GM19395 (cell line): ENCODE results near the gene ITGA6.

Experiments used
- ATAC-seq: cut with Tn5 transposase; IDR thresholded peaks from one replicate; pipeline ENCODE4 v1.9.1; 2021; ENCODE audit warnings: mild to moderate bottlenecking, moderate library complexity; ENCODE audit not compliant: unreplicated experiment

Gene ITGA6

DNA sequence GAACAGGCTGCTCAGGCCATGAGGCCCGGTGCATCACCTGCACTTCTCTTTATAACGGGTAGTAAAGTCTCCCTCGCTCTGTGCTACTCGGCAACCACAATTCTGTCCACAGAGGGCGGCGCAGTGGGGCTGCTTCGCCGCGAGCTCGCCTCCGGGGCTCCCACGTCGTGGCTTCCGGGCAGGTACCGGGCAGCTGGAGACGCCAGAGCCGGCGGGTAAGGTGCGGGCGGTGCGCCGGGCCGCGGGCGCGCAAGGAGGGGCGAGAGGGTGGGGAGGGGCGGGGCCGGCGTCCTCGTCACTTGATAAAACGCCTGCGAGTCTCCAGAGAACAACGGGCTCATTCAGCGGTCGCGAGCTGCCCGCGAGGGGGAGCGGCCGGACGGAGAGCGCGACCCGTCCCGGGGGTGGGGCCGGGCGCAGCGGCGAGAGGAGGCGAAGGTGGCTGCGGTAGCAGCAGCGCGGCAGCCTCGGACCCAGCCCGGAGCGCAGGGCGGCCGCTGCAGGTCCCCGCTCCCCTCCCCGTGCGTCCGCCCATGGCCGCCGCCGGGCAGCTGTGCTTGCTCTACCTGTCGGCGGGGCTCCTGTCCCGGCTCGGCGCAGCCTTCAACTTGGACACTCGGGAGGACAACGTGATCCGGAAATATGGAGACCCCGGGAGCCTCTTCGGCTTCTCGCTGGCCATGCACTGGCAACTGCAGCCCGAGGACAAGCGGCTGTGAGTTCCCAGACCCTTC is at the start of gene ITGA6:
Gene ITGA6, plus strand, starts transcription at position 331 of the 734 bp plus-strand sequence.
- peak; percentile 56 for ATAC-seq

GRCh38 chr2:172380436-172381274 is 46.7 kb upstream of the ITGA6 start:
- ATAC-seq, result no peak

GRCh38 chr2:172381275-172382027 is 45.9 kb upstream of the ITGA6 start:
- ATAC-seq, result no peak

- no peak for ATAC-seq
These were observed 40.0 kb upstream of the ITGA6 start for GRCh38 chr2:172387361-172387760.

- no peak for ATAC-seq
These were observed 37.6 kb upstream of the ITGA6 start for GRCh38 chr2:172389685-172390339.

GRCh38 chr2:172394002-172394401 is 33.4 kb upstream of the ITGA6 start:
- ATAC-seq, result no peak

DNA sequence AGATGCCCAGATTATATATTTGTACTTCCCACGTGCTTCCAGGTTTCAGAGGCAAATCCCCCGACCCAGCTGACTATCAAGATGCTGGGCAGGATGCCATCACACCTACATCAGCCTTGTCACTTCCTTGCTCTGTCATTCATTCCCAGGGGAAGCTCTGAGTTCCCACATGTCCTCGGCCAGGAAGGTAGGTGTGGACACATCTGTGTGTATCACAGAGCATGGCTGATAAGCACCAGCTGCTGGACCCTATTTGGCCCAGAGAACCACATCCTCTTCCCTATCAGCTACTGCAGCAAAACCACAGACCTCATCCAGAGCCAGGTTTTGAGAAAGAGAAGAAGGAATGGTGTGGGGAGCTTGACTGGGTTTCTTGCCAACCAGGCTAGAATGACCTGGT is 31.9 kb upstream of the ITGA6 start:
- no peak for ATAC-seq

DNA sequence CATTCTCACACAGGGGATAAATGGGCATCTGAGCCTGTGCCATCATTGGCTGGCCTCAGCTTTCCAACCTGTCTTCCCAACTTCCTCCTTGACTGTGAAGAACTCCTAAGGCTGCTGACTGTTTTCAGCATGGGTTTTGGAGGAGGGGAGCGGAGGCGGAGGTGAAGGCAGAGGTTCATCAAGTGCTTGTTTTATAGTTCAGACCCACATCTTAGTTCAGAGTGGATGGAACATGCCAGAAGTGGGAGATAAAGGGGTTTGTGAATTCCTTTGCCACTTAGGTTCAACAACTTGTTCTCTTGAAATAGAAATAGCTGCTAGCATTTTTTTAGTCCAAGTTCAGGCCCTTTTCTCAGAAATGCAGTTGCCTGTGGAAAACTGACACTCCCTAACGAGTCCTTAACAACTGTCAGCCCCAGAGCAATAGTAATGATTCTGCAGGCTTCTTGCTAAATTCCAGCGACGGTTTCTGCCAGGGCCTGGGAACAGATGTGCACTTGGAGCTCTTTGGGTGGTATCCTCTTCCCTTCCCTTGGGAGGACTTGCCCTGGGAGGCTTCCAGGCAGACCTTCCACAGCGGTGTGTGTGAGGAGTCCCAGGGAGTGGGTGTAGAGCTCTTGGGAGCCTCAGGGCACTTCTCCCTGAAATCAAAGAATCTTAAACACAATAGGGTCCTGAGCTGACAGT is 30.1 kb upstream of the ITGA6 start:
- no peak for ATAC-seq

DNA sequence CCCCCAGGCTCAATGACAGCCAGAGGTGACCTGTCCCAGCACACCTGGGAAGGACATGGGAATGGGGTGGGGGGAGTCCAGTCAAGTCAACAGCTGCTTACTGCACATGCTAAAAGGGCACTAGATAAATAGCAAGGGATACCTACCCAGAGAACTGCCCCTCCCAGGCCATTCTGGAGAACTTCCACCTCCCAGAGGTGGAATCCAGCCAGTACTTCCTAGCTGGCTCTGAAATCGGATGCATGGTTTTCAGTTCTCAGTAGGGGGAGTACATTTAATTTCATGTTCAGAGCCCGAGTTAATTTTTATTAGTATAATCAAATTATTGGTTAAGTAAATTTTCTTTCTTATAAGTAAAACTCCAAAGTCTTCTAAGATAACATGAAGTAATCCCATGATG is 28.9 kb upstream of the ITGA6 start:
- no peak for ATAC-seq

- no peak for ATAC-seq
These were observed 27.6 kb upstream of the ITGA6 start for GRCh38 chr2:172399765-172400164.

DNA sequence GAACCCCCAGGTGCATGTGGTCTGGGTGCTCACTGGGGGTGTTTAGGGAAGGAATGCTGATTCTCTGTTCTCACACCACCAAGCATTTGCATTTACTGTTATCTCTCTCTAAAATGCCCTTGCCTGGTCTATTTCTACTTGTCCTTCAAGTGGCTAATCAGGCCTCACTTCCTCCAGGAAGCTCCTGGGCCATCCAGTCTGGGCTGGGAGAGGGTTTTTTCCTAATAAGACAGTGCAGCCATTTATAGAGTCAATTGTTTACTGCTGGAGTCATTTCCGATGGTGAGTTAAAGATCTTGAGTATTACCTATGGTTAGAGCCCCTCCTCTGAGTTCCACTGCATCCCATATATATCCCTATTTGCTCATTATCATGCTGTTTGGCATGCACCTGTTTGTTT is 25.2 kb upstream of the ITGA6 start:
- no peak for ATAC-seq

DNA sequence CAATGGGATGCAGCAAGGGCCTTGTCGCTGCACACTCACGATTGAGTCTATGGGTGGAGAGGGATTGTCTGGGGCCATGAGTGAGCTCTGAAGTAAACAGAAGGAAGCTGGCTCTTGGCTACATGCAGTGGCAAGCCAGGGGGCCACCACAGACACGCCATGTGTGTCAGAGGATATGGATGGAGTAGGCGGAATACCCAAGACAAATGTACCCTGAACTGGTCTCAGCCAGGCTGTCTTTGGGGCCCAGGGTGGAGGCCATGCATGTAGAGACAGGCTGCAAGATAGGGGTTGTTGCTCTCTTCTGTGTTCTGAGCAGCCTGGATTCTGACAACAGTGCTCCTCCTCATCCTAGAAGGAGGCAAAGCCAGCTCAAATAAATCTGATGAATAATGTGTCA is 24.0 kb upstream of the ITGA6 start:
- no peak for ATAC-seq

DNA sequence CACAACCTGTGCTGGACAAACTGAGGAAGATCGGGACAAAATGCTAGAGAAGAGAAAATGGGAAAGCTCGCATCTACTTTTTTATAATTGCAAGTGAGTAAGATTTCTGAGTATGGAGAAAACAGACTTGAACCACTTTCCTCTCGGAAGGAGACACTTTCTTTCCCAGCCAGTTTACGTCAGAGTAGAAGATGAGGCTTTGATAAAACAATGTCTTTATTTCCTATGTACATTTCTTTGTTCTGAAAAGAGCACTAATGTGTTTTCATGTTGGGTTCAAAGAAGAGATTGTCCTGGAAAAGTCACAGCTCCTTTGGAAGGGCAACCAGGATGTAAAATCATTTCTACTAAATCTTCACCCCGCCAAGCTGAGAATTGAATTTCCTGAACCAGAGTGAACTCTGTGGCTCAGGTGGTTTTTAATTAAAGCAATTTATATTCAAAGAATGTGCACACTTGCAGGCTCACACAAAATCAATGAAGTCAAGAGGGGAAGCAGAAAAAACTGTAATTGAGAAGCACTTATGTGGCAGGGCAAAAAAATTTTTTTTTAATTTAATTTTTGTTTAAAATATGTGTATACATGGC is 23.4 kb upstream of the ITGA6 start:
- ATAC-seq, result no peak

DNA sequence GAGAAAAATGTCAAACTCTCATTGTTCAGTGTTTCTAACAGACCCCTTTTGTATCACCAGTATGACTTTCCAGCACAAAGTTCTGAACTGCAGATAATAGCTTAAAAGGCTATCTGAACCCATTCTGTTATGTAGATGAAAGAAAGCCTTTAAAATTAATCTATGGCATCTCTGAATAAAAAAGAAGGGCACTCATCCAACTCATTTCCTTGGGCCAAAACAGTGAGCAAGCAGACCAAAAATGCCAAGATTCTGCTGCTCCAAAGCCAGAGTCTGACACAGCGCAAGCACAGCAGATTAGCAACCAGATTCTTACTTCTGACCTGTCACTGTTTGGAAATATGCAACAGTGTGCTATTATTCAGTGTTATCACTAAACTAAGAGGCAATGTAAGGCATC is 22.6 kb upstream of the ITGA6 start:
- no peak for ATAC-seq

DNA sequence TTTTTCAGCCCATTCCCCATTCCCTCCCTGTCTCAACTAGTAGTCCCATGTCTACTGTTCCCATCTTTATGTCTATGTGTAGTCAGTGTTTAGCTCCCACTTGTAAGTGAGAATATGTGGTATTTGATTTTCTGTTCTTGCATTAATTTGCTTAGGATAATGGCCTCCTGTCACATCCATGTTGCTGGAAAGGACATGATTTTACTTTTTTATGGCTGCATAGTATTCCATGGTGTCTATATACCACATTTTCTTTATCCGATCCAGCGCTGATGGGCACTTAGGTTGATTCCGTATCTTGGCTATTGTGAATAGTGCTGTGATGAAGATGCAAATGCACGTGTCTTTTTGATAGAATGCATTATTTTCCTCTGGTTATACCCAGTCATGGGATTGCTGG is 21.7 kb upstream of the ITGA6 start:
- no peak for ATAC-seq

DNA sequence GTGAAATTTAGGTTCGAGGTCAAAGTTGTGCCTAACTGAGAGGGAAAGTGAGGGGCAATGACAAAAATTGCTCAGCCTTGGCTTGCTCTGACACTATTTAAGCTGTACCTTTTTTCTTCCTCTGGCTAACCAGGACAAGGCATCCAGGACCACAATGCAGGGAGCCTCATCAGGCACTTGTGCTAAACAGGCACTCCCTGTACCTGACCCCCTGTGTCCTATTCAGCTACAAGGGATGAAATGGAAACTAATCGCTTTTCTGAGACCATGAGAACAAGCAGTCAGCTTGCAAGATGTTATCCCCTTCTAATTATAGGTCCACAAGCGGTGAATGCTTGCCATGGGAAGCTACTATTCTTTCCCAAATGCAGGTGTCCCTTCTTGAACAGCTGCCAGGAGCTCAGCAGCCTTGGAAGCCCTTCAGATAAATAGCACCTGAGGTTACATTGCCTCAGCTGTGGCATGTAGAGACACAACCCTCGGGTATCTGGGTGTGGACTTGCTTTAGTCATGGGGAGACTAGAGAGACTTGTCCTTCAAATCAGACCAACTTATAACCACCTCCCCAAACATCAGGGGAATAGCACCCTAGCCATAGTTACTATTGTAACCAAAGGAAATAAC is 19.1 kb upstream of the ITGA6 start:
- ATAC-seq, result no peak

DNA sequence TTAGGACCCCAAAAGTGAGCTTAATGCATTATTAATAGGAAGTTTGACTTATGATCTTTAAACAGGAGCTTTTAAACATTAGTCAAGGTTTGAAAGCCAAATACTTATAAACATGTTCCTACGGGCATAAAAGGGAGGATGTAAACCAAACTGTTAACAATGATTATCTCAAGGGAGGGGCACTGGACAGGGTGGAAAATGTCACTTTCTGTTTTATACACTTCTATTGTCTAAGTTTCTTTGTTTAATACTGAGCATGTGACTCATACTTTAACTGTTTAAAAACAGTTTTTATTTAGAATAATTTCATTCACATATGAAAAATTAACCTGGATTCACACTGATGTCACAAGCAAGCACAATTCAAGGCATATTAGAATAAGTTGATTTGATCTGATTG is 18.3 kb upstream of the ITGA6 start:
- no peak for ATAC-seq

- ATAC-seq, result no peak
These were observed 14.3 kb upstream of the ITGA6 start for GRCh38 chr2:172412984-172413492.

DNA sequence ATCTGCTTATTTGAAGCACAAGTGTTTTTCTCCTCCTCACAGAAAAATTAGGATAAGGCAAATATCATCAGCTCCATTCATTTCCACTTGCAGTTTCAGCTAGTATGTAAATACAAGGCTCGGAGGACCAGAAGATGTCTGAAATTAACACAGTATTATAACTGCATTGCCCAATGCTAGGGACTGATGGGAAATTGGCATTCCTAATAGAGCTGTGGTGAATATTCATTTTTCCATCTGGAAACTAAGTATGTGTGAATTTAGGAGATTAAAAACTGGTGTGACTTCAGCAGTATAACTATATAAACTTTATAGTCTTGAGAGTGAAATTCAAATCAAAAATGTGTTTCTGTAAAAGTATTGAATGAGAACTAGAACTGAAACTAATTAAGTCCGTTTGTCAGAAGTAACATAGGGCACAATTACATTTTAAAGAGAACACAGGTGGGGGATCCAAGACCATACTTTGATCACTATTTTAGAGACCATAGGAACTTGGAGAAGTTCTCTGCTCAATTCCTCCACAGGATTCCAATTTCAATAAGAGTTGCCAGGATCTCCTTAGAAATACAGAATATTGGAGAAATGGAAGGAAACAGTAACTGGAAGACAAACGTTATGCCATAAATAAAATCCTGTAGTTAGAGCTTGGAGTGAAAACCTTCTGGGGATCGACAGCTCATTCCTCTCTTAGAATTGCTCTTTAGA is 12.1 kb upstream of the ITGA6 start:
- no peak for ATAC-seq
